GM12878 (cell line): ENCODE results near the gene SNX7. TPM values are rescaled to one million over a fixed set of nuclear protein-coding genes. Genes with fewer than 3 reads are reported as not detected.

ENCODE experiments used
- ATAC-seq: fragments of 200-7000 bp; cut with Tn5 transposase; 3 replicates; pipeline ENCODE4 v1.9.1; 2020; ENCODE audit warnings: mild to moderate bottlenecking, moderate library complexity
- BruUV-seq: library from RNA; stranded (reverse); fragments of 400-500 nt; replicated peaks from 2 replicates; lab custom pipeline; 2021; lab: Mats Ljungman, UMichigan
- CTCF ChIA-PET: fragments of 300-600 bp; sonication (Branson Sonifier 250); formaldehyde crosslinking; extraction: SDS; loops from one replicate; lab custom pipeline; 2021; ENCODE audit warnings: inconsistent platforms; lab: Yijun Ruan, JAX
- POLR2A ChIA-PET: fragments of 350-600 bp; formaldehyde crosslinking; extraction: SDS; loops from one replicate; lab custom pipeline; 2021; ENCODE audit warnings: inconsistent platforms; lab: Charles Lee
- RAD21 ChIA-PET: fragments of 300-600 bp; sonication (Branson Sonifier 250); formaldehyde crosslinking; loops from one replicate; lab custom pipeline; 2023; ENCODE audit warnings: antibody characterized with exemption; ENCODE audit not compliant: unreplicated experiment; lab: Charles Lee
- SMC1A ChIA-PET: fragments of 300-600 bp; sonication (Branson Sonifier 250); formaldehyde crosslinking; loops from one replicate; lab custom pipeline; 2023; ENCODE audit not compliant: unreplicated experiment, uncharacterized antibody; lab: Charles Lee
- DNase-seq: peaks from one replicate; pipeline ENCODE4 v3.0.0-alpha.2; 2011; ENCODE audit warnings: low read depth, low spot score
- FAIRE-seq: peaks from 3 replicates; lab custom pipeline; 2011; peaks lifted over from hg19 to GRCh38; lab: Jason Lieb, UNC
- H2AFZ ChIP-seq: 2 replicates; pipeline ENCODE4 v1.6.0; 2011; ENCODE audit warnings: low read depth, low read length, control low read depth; ENCODE audit not compliant: control insufficient read depth
- H3K27ac ChIP-seq: 2 replicates; pipeline ENCODE4 v1.5.1; 2011; ENCODE audit warnings: control low read depth; ENCODE audit not compliant: control insufficient read depth, insufficient read depth
- H3K27me3 ChIP-seq, 2 experiments: replicated peaks in 1 of 2; 2 replicates each; pipeline versions ENCODE4 v1.6.0 to v1.6.1; 2011; ENCODE audit warnings: low read length in 1 of 2; ENCODE audit not compliant: control insufficient read depth in 2 of 2, insufficient read depth in 2 of 2
- H3K36me3 ChIP-seq, 2 experiments: 2 replicates each; pipeline ENCODE4 v1.5.1; 2011; ENCODE audit warnings: low read length in 1 of 2; ENCODE audit not compliant: control insufficient read depth in 2 of 2, insufficient read depth in 2 of 2
- H3K4me1 ChIP-seq: 2 replicates; pipeline ENCODE4 v1.6.1; 2011; ENCODE audit warnings: mild to moderate bottlenecking, low read length, moderate library complexity, mixed read lengths; ENCODE audit not compliant: control insufficient read depth, insufficient read depth
- H3K4me2 ChIP-seq: 2 replicates; pipeline ENCODE4 v1.6.0; 2011; ENCODE audit warnings: control low read depth; ENCODE audit not compliant: control insufficient read depth, insufficient read depth
- H3K4me3 ChIP-seq: fragments of 200-600 bp; sonication (generic); 2 replicates; pipeline ENCODE4 v1.5.1; 2016
- H3K79me2 ChIP-seq: 2 replicates; pipeline ENCODE4 v1.6.0; 2011; ENCODE audit warnings: low read length; ENCODE audit not compliant: control insufficient read depth, insufficient read depth
- H3K9ac ChIP-seq: 2 replicates; pipeline ENCODE4 v1.8.0; 2011; ENCODE audit warnings: low read length, control low read depth, mixed read lengths; ENCODE audit not compliant: control insufficient read depth, insufficient read depth
- H3K9me3 ChIP-seq: replicated peaks from 3 replicates; pipeline ENCODE4 v1.5.1; 2011; ENCODE audit warnings: mild to moderate bottlenecking, low read length; ENCODE audit not compliant: control insufficient read depth, insufficient read depth
- H4K20me1 ChIP-seq: 2 replicates; pipeline ENCODE4 v1.6.0; 2011; ENCODE audit not compliant: control insufficient read depth, insufficient read depth
- CREM ChIP-seq: IDR thresholded peaks from 2 replicates; pipeline ENCODE4 v1.6.1; 2014; ENCODE audit warnings: antibody characterized with exemption, low read depth
- EED ChIP-seq: sonication (generic); IDR thresholded peaks from 2 replicates; pipeline ENCODE4 v1.6.1; 2016; ENCODE audit warnings: antibody characterized with exemption, low read depth
- EP300 ChIP-seq, 2 experiments: fragments of 150-350 bp in 1 of 2; IDR thresholded peaks; 2 replicates each; pipeline ENCODE4 v1.6.1; 2011 to 2012; ENCODE audit warnings: low read depth in 2 of 2, low read length in 2 of 2, borderline replicate concordance in 1 of 2, improper control_type of control experiment in 1 of 2, inconsistent platforms in 1 of 2; ENCODE audit not compliant: control insufficient read depth in 1 of 2
- HDGF ChIP-seq: fragments of 450-650 bp; IDR thresholded peaks from 2 replicates; pipeline ENCODE4 v1.6.1; 2016; ENCODE audit warnings: antibody characterized with exemption
- KLF5 ChIP-seq: fragments of 450-650 bp; IDR thresholded peaks from 2 replicates; pipeline ENCODE4 v1.6.1; 2014; ENCODE audit warnings: mild to moderate bottlenecking; ENCODE audit not compliant: partially characterized antibody
- NBN ChIP-seq: fragments of 450-650 bp; IDR thresholded peaks from 2 replicates; pipeline ENCODE4 v1.6.1; 2016
- POU2F2 ChIP-seq: IDR thresholded peaks from 3 replicates; pipeline ENCODE4 v1.6.1; 2011; ENCODE audit warnings: low read depth, mild to moderate bottlenecking, low read length, borderline replicate concordance
- RUNX3 ChIP-seq: IDR thresholded peaks from 2 replicates; pipeline ENCODE4 v1.6.1; 2012; ENCODE audit warnings: low read length, inconsistent platforms
- SP1 ChIP-seq: IDR thresholded peaks from one replicate; pipeline ENCODE4 v1.6.1; 2011; ENCODE audit warnings: low read depth, low read length
- STAT1 ChIP-seq: fragments of 450-650 bp; conservative IDR thresholded peaks from 2 replicates; pipeline ENCODE4 v1.6.1; 2014; ENCODE audit warnings: antibody characterized with exemption, mild to moderate bottlenecking
- SUPT20H ChIP-seq: IDR thresholded peaks from 2 replicates; pipeline ENCODE4 v1.6.1; 2011; ENCODE audit warnings: low read depth, mild to moderate bottlenecking, low read length, moderate library complexity, borderline replicate concordance; ENCODE audit not compliant: control insufficient read depth
- TBL1XR1 ChIP-seq: IDR thresholded peaks from 2 replicates; pipeline ENCODE4 v1.6.1; 2012; ENCODE audit warnings: low read depth, low read length, improper control_type of control experiment
- TCF12 ChIP-seq: IDR thresholded peaks from 2 replicates; pipeline ENCODE4 v1.6.1; 2011; ENCODE audit warnings: low read depth, mild to moderate bottlenecking, low read length
- whole genome bisulfite sequencing: methylation state at CpG from one replicate; pipeline ENCODE4 v1.1.6; 2016; ENCODE audit warnings: low lambda C conversion rate; ENCODE audit not compliant: insufficient replicate concordance, insufficient coverage; ENCODE audit errors: missing lambda C conversion rate; 5-methylcytosine and 5-hydroxymethylcytosine counted together
- in situ Hi-C: fragments of 300-500 bp; cut with MboI; formaldehyde crosslinking; loops from 9 replicates; pipeline ENCODE4 v1.14.3; 2018; ENCODE audit warnings: mixed read lengths
- intact Hi-C: fragments of 100-400 bp; cut with micrococcal nuclease; formaldehyde crosslinking; loops from one replicate; pipeline ENCODE4 v1.14.2; 2022; ENCODE audit not compliant: unreplicated experiment
- polyA plus RNA-seq, 11 experiments: library from polyadenylated mRNA; depleted of rRNA in 4 of 11; unstranded in 6 of 11; stranded (reverse) in 5 of 11; fragments of >200 nt; fragmentation: Nextera tagmentation in 4 of 11; fragmentation: Illumina TruSeq in 1 of 11; extraction: Ambion mirVana in 4 of 11; extraction: Trizol in 1 of 11; gene quantifications; 1 replicate in 1 of 11; 2 replicates in 10 of 11; pipeline versions ENCODE4 v1.2.1 to v1.2.3, GENCODE V29; 2011 to 2016; ENCODE audit warnings: inconsistent platforms in 2 of 11, missing spikeins in 2 of 11, low read depth in 1 of 11
- total RNA-seq, 4 experiments: library from RNA; depleted of rRNA in 3 of 4; stranded (reverse); fragments of >200 nt in 3 of 4; fragmentation: Illumina TruSeq in 1 of 4; extraction: Trizol in 1 of 4; gene quantifications; 2 replicates each; pipeline versions ENCODE4 v1.2.1 to v1.2.3, GENCODE V29; 2013 to 2021
- TF ChIP-seq, protein P1 (sequence below): fragments of 450-650 bp; IDR thresholded peaks from 2 replicates; pipeline ENCODE4 v1.6.1; 2016; ENCODE audit warnings: mild to moderate bottlenecking, moderate library complexity, borderline replicate concordance
- TF ChIP-seq, protein P2 (sequence below): fragments of 450-650 bp; IDR thresholded peaks from 2 replicates; pipeline ENCODE4 v1.6.1; 2018; ENCODE audit warnings: borderline replicate concordance, mild to moderate bottlenecking; ENCODE audit not compliant: partially characterized antibody

Gene SNX7
- total and polyA plus RNA-seq, 10 of the 15 experiments (the other 5 are each of a cell fraction or from before 2014, with no cell fraction given) = 0.23 to 0.82 (median 0.34) TPM

DNA sequence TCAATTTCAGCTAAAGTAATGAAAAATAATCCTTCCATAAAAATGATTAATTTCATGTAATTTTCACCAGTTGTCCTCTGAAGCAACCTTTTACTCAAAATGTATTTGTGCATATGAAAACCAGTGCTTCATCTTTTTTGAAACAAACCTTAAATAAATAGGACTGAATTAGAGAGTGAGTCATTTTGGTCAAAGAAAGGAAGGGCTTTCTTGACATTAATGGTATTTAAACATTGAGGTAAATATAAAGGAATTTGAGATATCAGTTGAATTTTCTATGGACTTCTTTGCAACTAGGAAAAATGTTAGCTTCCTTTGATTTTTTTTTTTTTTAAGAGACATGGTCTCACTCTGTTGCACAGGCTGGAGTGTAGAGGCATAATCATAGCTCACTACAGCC is 38.7 kb downstream of the SNX7 start (continued):
- TF ChIP-seq, protein P1, sequence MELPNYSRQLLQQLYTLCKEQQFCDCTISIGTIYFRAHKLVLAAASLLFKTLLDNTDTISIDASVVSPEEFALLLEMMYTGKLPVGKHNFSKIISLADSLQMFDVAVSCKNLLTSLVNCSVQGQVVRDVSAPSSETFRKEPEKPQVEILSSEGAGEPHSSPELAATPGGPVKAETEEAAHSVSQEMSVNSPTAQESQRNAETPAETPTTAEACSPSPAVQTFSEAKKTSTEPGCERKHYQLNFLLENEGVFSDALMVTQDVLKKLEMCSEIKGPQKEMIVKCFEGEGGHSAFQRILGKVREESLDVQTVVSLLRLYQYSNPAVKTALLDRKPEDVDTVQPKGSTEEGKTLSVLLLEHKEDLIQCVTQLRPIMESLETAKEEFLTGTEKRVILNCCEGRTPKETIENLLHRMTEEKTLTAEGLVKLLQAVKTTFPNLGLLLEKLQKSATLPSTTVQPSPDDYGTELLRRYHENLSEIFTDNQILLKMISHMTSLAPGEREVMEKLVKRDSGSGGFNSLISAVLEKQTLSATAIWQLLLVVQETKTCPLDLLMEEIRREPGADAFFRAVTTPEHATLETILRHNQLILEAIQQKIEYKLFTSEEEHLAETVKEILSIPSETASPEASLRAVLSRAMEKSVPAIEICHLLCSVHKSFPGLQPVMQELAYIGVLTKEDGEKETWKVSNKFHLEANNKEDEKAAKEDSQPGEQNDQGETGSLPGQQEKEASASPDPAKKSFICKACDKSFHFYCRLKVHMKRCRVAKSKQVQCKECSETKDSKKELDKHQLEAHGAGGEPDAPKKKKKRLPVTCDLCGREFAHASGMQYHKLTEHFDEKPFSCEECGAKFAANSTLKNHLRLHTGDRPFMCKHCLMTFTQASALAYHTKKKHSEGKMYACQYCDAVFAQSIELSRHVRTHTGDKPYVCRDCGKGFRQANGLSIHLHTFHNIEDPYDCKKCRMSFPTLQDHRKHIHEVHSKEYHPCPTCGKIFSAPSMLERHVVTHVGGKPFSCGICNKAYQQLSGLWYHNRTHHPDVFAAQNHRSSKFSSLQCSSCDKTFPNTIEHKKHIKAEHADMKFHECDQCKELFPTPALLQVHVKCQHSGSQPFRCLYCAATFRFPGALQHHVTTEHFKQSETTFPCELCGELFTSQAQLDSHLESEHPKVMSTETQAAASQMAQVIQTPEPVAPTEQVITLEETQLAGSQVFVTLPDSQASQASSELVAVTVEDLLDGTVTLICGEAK = no peak
- TF ChIP-seq TCF12 (no peak), TBL1XR1 (no peak), KLF5 (no peak), HDGF (no peak)

DNA sequence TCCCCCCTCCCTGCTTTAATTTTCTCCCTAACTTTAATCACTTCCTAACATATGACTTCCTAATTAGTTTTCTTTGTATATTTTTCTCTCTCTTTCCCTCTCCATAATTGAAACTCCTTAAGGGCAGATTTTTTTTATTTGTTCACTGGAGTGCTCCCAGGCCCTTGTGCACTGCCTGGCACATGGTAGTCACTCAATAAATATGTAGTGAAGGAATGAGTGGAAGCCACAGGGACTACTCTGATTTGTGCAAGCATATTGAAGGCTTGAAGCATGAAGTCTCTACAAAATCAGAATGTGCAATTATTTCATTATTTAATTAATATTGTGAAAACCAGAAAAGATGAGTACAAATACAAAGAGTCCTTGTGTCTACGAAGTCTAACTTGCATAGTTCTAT is 41.5 kb downstream of the SNX7 start:
- Histone ChIP-seq H3K27me3 (no peaks in the 10 kb centered on the region), H4K20me1 (no peaks in the 10 kb centered on the region), H3K9me3 (no peaks in the 10 kb centered on the region), H3K27ac (no peak overlapping the region), H3K4me2 (no peak overlapping the region), H2AFZ (no peak overlapping the region), H3K4me1 (no peaks in the 10 kb centered on the region), H3K36me3 (no peaks in the 10 kb centered on the region), H3K9ac (no peak overlapping the region), H3K79me2 (no peaks in the 10 kb centered on the region), H3K4me3 (no peak overlapping the region)
- in situ Hi-C loops (no loop called here), intact Hi-C loops (no loop called here)
- POLR2A ChIA-PET = no interaction called here
- no peak for ATAC-seq
- no peak for TF ChIP-seq POU2F2
- no peak for TF ChIP-seq EED
- TF ChIP-seq CREM = no peak
- TF ChIP-seq SUPT20H = no peak
- TF ChIP-seq RUNX3 = no peak
- no peak for TF ChIP-seq TBL1XR1
- no peak for TF ChIP-seq NBN
- TF ChIP-seq STAT1 = no peak
- TF ChIP-seq EP300 (IDR thresholded peaks at IDR 0.05; ENCODE audit: borderline replicate concordance in 1 of 2, control insufficient read depth in 1 of 2, low read depth in 2 of 2, low read length in 2 of 2) = no peak
- no peak for TF ChIP-seq SP1
- TF ChIP-seq, protein P2, sequence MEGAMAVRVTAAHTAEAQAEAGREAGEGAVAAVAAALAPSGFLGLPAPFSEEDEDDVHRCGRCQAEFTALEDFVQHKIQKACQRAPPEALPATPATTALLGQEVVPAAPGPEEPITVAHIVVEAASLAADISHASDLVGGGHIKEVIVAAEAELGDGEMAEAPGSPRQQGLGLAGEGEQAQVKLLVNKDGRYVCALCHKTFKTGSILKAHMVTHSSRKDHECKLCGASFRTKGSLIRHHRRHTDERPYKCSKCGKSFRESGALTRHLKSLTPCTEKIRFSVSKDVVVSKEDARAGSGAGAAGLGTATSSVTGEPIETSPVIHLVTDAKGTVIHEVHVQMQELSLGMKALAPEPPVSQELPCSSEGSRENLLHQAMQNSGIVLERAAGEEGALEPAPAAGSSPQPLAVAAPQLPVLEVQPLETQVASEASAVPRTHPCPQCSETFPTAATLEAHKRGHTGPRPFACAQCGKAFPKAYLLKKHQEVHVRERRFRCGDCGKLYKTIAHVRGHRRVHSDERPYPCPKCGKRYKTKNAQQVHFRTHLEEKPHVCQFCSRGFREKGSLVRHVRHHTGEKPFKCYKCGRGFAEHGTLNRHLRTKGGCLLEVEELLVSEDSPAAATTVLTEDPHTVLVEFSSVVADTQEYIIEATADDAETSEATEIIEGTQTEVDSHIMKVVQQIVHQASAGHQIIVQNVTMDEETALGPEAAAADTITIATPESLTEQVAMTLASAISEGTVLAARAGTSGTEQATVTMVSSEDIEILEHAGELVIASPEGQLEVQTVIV = no peak
- no peak for FAIRE-seq
- RAD21 ChIA-PET = no interaction called here
- 0% methylated on average over 1 of the region's 1 CpG for WGBS
- no TSS peak for BruUV-seq
- CTCF ChIA-PET = no interaction called here
- SMC1A ChIA-PET = no interaction called here
- DNase-seq = no peak
